ENCODE data around the gene USP31. TPM values are rescaled to one million over a fixed set of nuclear protein-coding genes. Genes with fewer than 3 reads are reported as not detected.
A peak's percentile ranks its signal among the peaks of the same experiment; 100 is the strongest.
"Not testable (repeated sequence)": the region's sequence is repeated elsewhere in the genome, so short reads cannot be mapped to it uniquely, and the experiment has no call there.

Gene USP31
- total and polyA plus RNA-seq, 2 donors: 2.6 to 3.7 TPM

GRCh38 chr16:23148513-23149266, 562 bp downstream of the USP31 start:
- peaks cover 0 to 9% of the 10 kb centered on the region in 2 donors for H3K27me3 ChIP-seq (ENCODE audit: control insufficient read depth in 2 of 2, insufficient read depth in 1 of 2, low read length in 1 of 2)
- H3K36me3 ChIP-seq (ENCODE audit: control insufficient read depth in 2 of 2, insufficient read depth in 2 of 2, low read length in 1 of 2): no peaks in the 10 kb centered on the region
- DNase-seq (ENCODE audit: low read depth in 6 of 9, low spot score in 9 of 9): peak in 4 of 9 donors; percentile 14 to 41 (median 20)
- H3K9me3 ChIP-seq (ENCODE audit: control insufficient read depth in 2 of 2, insufficient read depth in 1 of 2, low read length in 1 of 2): no peaks in the 10 kb centered on the region
- WGBS: under 1% methylated on average over 103 of the region's 103 CpGs
- H3K27ac ChIP-seq (ENCODE audit: low read depth in 1 of 2, low read length in 1 of 2): peak overlapping the region in 1 of 2 donors; percentile 75
- peaks cover 7 to 11% of the 10 kb centered on the region in 2 donors for H3K4me1 ChIP-seq (ENCODE audit: control insufficient read depth in 2 of 2, insufficient read depth in 2 of 2, low read length in 2 of 2)
- H3K4me3 ChIP-seq (ENCODE audit: low read length in 2 of 2): peak overlapping the region; percentile 25 to 87

- Histone ChIP-seq H3K27me3 (ENCODE audit: control insufficient read depth in 2 of 2, insufficient read depth in 1 of 2, low read length in 1 of 2) (peaks cover 0 to 9% of the 10 kb centered on the region in 2 donors), H3K27ac (ENCODE audit: low read depth in 1 of 2, low read length in 1 of 2) (no peak overlapping the region), H3K4me3 (ENCODE audit: low read length in 2 of 2) (peak overlapping the region; percentile 25 to 87), H3K9me3 (ENCODE audit: control insufficient read depth in 2 of 2, insufficient read depth in 1 of 2, low read length in 1 of 2) (no peaks in the 10 kb centered on the region), H3K36me3 (ENCODE audit: control insufficient read depth in 2 of 2, insufficient read depth in 2 of 2, low read length in 1 of 2) (no peaks in the 10 kb centered on the region), H3K4me1 (ENCODE audit: control insufficient read depth in 2 of 2, insufficient read depth in 2 of 2, low read length in 2 of 2) (peaks cover 7 to 11% of the 10 kb centered on the region in 2 donors)
- WGBS: 70% methylated on average over 7 of the region's 7 CpGs
- no peak for DNase-seq (ENCODE audit: low read depth in 6 of 9, low spot score in 9 of 9)
These were observed 1.1 kb downstream of the USP31 start for GRCh38 chr16:23148166-23148512.

GRCh38 chr16:23147666-23148065, 1.6 kb downstream of the USP31 start:
- Histone ChIP-seq H3K4me3 (ENCODE audit: low read length in 2 of 2) (no peak overlapping the region), H3K36me3 (ENCODE audit: control insufficient read depth in 2 of 2, insufficient read depth in 2 of 2, low read length in 1 of 2) (no peaks in the 10 kb centered on the region), H3K27me3 (ENCODE audit: control insufficient read depth in 2 of 2, insufficient read depth in 1 of 2, low read length in 1 of 2) (peaks cover 0 to 8% of the 10 kb centered on the region in 2 donors), H3K4me1 (ENCODE audit: control insufficient read depth in 2 of 2, insufficient read depth in 2 of 2, low read length in 2 of 2) (peaks cover 7 to 11% of the 10 kb centered on the region in 2 donors), H3K27ac (ENCODE audit: low read depth in 1 of 2, low read length in 1 of 2) (no peak overlapping the region), H3K9me3 (ENCODE audit: control insufficient read depth in 2 of 2, insufficient read depth in 1 of 2, low read length in 1 of 2) (no peaks in the 10 kb centered on the region)
- 95% methylated on average over 4 of the region's 4 CpGs for WGBS
- no peak for DNase-seq (ENCODE audit: low read depth in 6 of 9, low spot score in 9 of 9)

- DNase-seq (ENCODE audit: low read depth in 6 of 9, low spot score in 9 of 9): no peak
- H3K4me3 ChIP-seq (ENCODE audit: low read length in 2 of 2): no peak overlapping the region
- H3K4me1 ChIP-seq (ENCODE audit: control insufficient read depth in 2 of 2, insufficient read depth in 2 of 2, low read length in 2 of 2): peaks cover 7 to 15% of the 10 kb centered on the region in 2 donors
- no peaks in the 10 kb centered on the region for H3K36me3 ChIP-seq (ENCODE audit: control insufficient read depth in 2 of 2, insufficient read depth in 2 of 2, low read length in 1 of 2)
- H3K27ac ChIP-seq (ENCODE audit: low read depth in 1 of 2, low read length in 1 of 2): no peak overlapping the region
- no peaks in the 10 kb centered on the region for H3K9me3 ChIP-seq (ENCODE audit: control insufficient read depth in 2 of 2, insufficient read depth in 1 of 2, low read length in 1 of 2)
- WGBS: 97% methylated on average over 17 of the region's 17 CpGs
- peaks cover 0 to 5% of the 10 kb centered on the region in 2 donors for H3K27me3 ChIP-seq (ENCODE audit: control insufficient read depth in 2 of 2, insufficient read depth in 1 of 2, low read length in 1 of 2)
These were observed 2.2 kb downstream of the USP31 start for GRCh38 chr16:23146877-23147601.

GRCh38 chr16:23145608-23146007, 3.6 kb downstream of the USP31 start:
- WGBS: 94% methylated on average over 3 of the region's 3 CpGs
- no peak overlapping the region for H3K27ac ChIP-seq (ENCODE audit: low read depth in 1 of 2, low read length in 1 of 2)
- H3K36me3 ChIP-seq (ENCODE audit: control insufficient read depth in 2 of 2, insufficient read depth in 2 of 2, low read length in 1 of 2): no peaks in the 10 kb centered on the region
- no peak overlapping the region for H3K4me3 ChIP-seq (ENCODE audit: low read length in 2 of 2)
- H3K27me3 ChIP-seq (ENCODE audit: control insufficient read depth in 2 of 2, insufficient read depth in 1 of 2, low read length in 1 of 2): peaks cover 0 to 5% of the 10 kb centered on the region in 2 donors
- H3K4me1 ChIP-seq (ENCODE audit: control insufficient read depth in 2 of 2, insufficient read depth in 2 of 2, low read length in 2 of 2): peaks cover 7 to 15% of the 10 kb centered on the region in 2 donors
- no peak for DNase-seq (ENCODE audit: low read depth in 6 of 9, low spot score in 9 of 9)
- H3K9me3 ChIP-seq (ENCODE audit: control insufficient read depth in 2 of 2, insufficient read depth in 1 of 2, low read length in 1 of 2): no peaks in the 10 kb centered on the region

GRCh38 chr16:23145186-23145585, 4.1 kb downstream of the USP31 start:
- Histone ChIP-seq H3K27me3 (ENCODE audit: control insufficient read depth in 2 of 2, insufficient read depth in 1 of 2, low read length in 1 of 2) (peaks cover 0 to 5% of the 10 kb centered on the region in 2 donors), H3K4me3 (ENCODE audit: low read length in 2 of 2) (no peak overlapping the region), H3K4me1 (ENCODE audit: control insufficient read depth in 2 of 2, insufficient read depth in 2 of 2, low read length in 2 of 2) (peaks cover 7 to 15% of the 10 kb centered on the region in 2 donors), H3K9me3 (ENCODE audit: control insufficient read depth in 2 of 2, insufficient read depth in 1 of 2, low read length in 1 of 2) (no peaks in the 10 kb centered on the region), H3K27ac (ENCODE audit: low read depth in 1 of 2, low read length in 1 of 2) (no peak overlapping the region), H3K36me3 (ENCODE audit: control insufficient read depth in 2 of 2, insufficient read depth in 2 of 2, low read length in 1 of 2) (no peaks in the 10 kb centered on the region)
- WGBS: 72% methylated on average over 6 of the region's 6 CpGs
- DNase-seq (ENCODE audit: low read depth in 6 of 9, low spot score in 9 of 9): peak in 1 of 9 donors; percentile 16

GRCh38 chr16:23144393-23144792, 4.9 kb downstream of the USP31 start:
- H3K27ac ChIP-seq (ENCODE audit: low read depth in 1 of 2, low read length in 1 of 2): not testable (repeated sequence)
- 97% methylated on average over 9 of the region's 9 CpGs for WGBS
- H3K4me1 ChIP-seq (ENCODE audit: control insufficient read depth in 2 of 2, insufficient read depth in 2 of 2, low read length in 2 of 2): peaks cover 7 to 12% of the 10 kb centered on the region in 2 donors

GRCh38 chr16:23143391-23143790, 5.9 kb downstream of the USP31 start:
- H3K27ac ChIP-seq (ENCODE audit: low read depth in 1 of 2, low read length in 1 of 2): peak overlapping the region in 1 of 2 donors; percentile 8
- no peaks in the 10 kb centered on the region for H3K9me3 ChIP-seq (ENCODE audit: control insufficient read depth in 2 of 2, insufficient read depth in 1 of 2, low read length in 1 of 2)
- peaks cover 0 to 3% of the 10 kb centered on the region in 2 donors for H3K27me3 ChIP-seq (ENCODE audit: control insufficient read depth in 2 of 2, insufficient read depth in 1 of 2, low read length in 1 of 2)
- H3K4me1 ChIP-seq (ENCODE audit: control insufficient read depth in 2 of 2, insufficient read depth in 2 of 2, low read length in 2 of 2): peaks cover 6 to 12% of the 10 kb centered on the region in 2 donors
- no peaks in the 10 kb centered on the region for H3K36me3 ChIP-seq (ENCODE audit: control insufficient read depth in 2 of 2, insufficient read depth in 2 of 2, low read length in 1 of 2)
- no peak overlapping the region for H3K4me3 ChIP-seq (ENCODE audit: low read length in 2 of 2)
- 97% methylated on average over 3 of the region's 3 CpGs for WGBS
- no peak for DNase-seq (ENCODE audit: low read depth in 6 of 9, low spot score in 9 of 9)

More at GRCh38 chr16:23144393-23144792, 4.9 kb downstream of the USP31 start:
- not testable (repeated sequence) for DNase-seq (ENCODE audit: low read depth in 6 of 9, low spot score in 9 of 9); H3K27me3 ChIP-seq (ENCODE audit: control insufficient read depth in 2 of 2, insufficient read depth in 1 of 2, low read length in 1 of 2); H3K36me3 ChIP-seq (ENCODE audit: control insufficient read depth in 2 of 2, insufficient read depth in 2 of 2, low read length in 1 of 2); H3K4me3 ChIP-seq (ENCODE audit: low read length in 2 of 2); H3K9me3 ChIP-seq (ENCODE audit: control insufficient read depth in 2 of 2, insufficient read depth in 1 of 2, low read length in 1 of 2)

All from thymus (tissue), 11 donors.